GM15510 (cell line): Measurements from ENCODE around the gene PGAM1.

Experiments
- POLR2A ChIP-seq: IDR thresholded peaks from 3 replicates; pipeline ENCODE4 v1.6.1; 2011; ENCODE audit warnings: borderline replicate concordance; ENCODE audit not compliant: insufficient read length; ENCODE audit errors: extremely low read depth

The PGAM1 gene

GRCh38 chr10:97463363-97464132 is 37.6 kb downstream of the PGAM1 start:
- TF ChIP-seq POLR2A: no peak

GRCh38 chr10:97464226-97464625 is 38.2 kb downstream of the PGAM1 start:
- TF ChIP-seq POLR2A: no peak

- TF ChIP-seq POLR2A: no peak
These were observed 40.0 kb downstream of the PGAM1 start for GRCh38 chr10:97465982-97466381.

GRCh38 chr10:97466755-97467154 is 40.8 kb downstream of the PGAM1 start:
- TF ChIP-seq POLR2A: no peak

GRCh38 chr10:97468162-97468561 is 42.2 kb downstream of the PGAM1 start:
- TF ChIP-seq POLR2A: no peak

- no peak for TF ChIP-seq POLR2A
These were observed 48.9 kb downstream of the PGAM1 start for GRCh38 chr10:97474918-97475317.

- no peak for TF ChIP-seq POLR2A
These were observed 50.1 kb downstream of the PGAM1 start for GRCh38 chr10:97475936-97476594.

GRCh38 chr10:97479939-97480338 is 53.9 kb downstream of the PGAM1 start:
- TF ChIP-seq POLR2A: no peak

- TF ChIP-seq POLR2A: no peak
These were observed 55.1 kb downstream of the PGAM1 start for GRCh38 chr10:97481071-97481470.

- TF ChIP-seq POLR2A: no peak
These were observed 56.4 kb downstream of the PGAM1 start for GRCh38 chr10:97482381-97482780.
